ENCODE data around the gene PGAP1.

The PGAP1 gene

DNA sequence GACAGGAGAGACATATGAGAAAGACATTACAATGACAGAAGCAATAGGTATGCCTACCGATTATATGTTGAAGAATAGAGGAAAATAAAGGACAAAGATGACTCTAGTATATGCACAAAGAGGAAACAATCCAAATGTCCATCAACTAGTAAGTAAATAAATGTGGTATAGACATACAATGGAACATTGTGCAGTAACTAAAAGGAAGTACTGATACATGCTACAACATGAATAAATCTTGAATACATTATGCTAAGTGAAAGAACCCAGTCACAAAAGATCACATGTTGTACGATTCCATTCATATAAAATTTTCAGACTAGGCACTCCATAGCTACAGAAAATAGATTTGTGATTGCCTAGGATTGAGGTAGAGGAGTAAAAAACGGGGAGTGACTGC, 28.5 kb upstream of the PGAP1 start:
- no peak overlapping the region for H3K4me3 ChIP-seq (ENCODE audit: control insufficient read depth, low read depth, low read length)
- no peak for DNase-seq (ENCODE audit: low read depth)
- TF ChIP-seq, protein P1, sequence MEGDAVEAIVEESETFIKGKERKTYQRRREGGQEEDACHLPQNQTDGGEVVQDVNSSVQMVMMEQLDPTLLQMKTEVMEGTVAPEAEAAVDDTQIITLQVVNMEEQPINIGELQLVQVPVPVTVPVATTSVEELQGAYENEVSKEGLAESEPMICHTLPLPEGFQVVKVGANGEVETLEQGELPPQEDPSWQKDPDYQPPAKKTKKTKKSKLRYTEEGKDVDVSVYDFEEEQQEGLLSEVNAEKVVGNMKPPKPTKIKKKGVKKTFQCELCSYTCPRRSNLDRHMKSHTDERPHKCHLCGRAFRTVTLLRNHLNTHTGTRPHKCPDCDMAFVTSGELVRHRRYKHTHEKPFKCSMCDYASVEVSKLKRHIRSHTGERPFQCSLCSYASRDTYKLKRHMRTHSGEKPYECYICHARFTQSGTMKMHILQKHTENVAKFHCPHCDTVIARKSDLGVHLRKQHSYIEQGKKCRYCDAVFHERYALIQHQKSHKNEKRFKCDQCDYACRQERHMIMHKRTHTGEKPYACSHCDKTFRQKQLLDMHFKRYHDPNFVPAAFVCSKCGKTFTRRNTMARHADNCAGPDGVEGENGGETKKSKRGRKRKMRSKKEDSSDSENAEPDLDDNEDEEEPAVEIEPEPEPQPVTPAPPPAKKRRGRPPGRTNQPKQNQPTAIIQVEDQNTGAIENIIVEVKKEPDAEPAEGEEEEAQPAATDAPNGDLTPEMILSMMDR (IDR thresholded peaks at IDR 0.05; ENCODE audit: control insufficient read depth, insufficient read depth, low read depth, low read length, missing control alignments), result no peak

DNA sequence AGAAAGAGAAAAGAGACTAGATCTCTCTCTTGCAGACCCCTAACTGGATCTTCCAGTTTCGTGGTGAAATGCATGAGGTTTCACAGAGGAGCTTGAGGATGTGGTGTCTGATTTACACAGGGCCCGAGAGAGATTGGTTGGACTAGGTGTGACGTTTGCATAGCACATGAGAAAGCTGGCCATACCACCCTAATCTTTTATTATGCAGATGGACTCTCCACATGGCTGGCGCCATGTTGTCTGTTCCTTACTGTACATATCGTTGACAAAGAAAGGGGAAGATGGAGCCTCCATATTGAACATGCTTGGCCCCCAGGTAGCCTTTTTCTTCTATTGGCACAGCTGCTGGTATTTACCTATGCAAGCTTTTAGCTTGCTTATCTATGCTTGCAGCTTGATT, 27.5 kb upstream of the PGAP1 start:
- DNase-seq (ENCODE audit: low read depth), result no peak
- TF ChIP-seq, protein P1 (IDR thresholded peaks at IDR 0.05; ENCODE audit: control insufficient read depth, insufficient read depth, low read depth, low read length, missing control alignments), result no peak
- no peak overlapping the region for H3K4me3 ChIP-seq (ENCODE audit: control insufficient read depth, low read depth, low read length)

DNA sequence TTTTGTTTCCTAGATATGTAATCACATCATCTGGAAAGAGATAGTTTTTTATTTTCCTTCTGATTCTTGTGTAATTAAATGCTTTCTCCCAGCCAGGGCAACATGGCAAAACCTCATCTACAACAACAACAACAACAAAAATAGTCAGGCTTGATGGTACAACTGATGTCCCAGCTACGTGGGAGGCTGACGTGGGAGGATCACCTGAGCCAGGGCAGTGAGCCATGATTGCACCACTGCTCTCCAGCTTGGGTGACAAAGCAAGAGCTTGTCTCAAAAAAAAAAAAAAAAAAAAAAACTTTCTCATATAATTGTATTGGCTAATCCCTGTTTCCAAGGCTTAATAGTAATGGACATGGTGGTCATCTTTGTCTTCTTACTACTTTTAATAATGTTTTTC, 26.4 kb upstream of the PGAP1 start:
- TF ChIP-seq, protein P1 (IDR thresholded peaks at IDR 0.05; ENCODE audit: control insufficient read depth, insufficient read depth, low read depth, low read length, missing control alignments), result no peak

DNA sequence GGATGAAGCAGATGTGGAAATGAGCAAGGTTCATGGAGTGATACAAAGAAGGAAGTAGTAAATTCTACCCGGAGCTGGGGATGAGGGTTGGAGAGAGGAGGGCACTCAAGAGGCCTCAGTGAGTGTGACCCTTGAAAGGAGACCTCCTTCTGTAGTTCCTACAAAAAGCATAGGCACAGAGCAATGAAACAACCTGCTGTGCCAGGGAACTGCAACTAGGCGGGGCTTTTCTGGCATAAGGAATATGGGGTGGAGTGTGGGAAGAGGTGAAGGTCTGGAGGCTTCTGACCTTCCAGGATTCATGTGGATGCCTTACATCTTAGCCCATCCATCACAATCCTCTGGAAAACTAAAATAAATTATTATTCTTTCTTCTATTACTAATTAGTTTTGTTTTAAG, 25.5 kb upstream of the PGAP1 start:
- TF ChIP-seq, protein P1 (IDR thresholded peaks at IDR 0.05; ENCODE audit: control insufficient read depth, insufficient read depth, low read depth, low read length, missing control alignments), result no peak

More for the DNA sequence above, 26.4 kb upstream of the PGAP1 start:
- H3K4me3 ChIP-seq (ENCODE audit: control insufficient read depth, low read depth, low read length), result no peak overlapping the region
- DNase-seq (ENCODE audit: low read depth), result no peak

DNA sequence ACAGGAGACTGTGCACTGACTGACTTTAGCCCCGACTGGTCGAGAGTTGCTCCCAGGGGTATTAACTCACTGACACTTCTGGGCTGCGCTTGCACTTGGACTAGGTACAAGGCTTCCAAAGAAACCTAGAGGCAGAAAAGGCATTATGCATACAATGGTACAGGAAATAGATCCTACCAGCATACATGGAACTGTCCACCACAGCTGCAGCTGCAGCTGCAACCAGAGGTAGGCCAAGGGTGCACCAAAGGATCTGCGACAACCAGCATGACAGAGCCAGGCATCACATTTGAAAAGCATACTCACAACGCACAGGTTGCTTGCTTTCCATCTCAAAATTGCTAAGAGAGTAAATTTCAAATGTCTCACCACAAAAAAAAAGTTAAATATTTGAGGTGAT, 22.6 kb upstream of the PGAP1 start:
- TF ChIP-seq, protein P1 (IDR thresholded peaks at IDR 0.05; ENCODE audit: control insufficient read depth, insufficient read depth, low read depth, low read length, missing control alignments), result no peak
- DNase-seq (ENCODE audit: low read depth), result no peak
- H3K4me3 ChIP-seq (ENCODE audit: control insufficient read depth, low read depth, low read length), result no peak overlapping the region

More for the DNA sequence above, 25.5 kb upstream of the PGAP1 start:
- H3K4me3 ChIP-seq (ENCODE audit: control insufficient read depth, low read depth, low read length), result no peak overlapping the region
- DNase-seq (ENCODE audit: low read depth), result no peak

DNA sequence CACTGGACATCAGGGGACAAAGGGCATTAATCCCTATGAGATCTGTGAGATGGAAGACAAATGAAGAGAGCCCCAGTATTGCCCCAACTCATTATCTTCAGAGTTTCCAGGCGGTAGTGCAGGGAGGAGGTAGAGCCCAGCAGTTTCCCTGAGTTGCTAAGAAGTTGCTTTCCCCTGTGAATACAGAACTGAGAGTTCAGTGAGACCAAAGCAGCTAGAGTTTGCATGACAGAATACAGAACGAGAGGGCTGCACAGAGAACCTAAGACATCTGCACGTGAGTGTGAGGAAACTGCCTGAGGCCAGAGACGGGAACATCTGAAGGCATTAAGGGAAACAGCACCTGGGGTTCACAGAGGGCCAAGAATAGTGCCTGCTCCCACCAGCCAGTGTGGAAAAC, 18.1 kb upstream of the PGAP1 start:
- no peak for DNase-seq (ENCODE audit: low read depth)
- H3K4me3 ChIP-seq (ENCODE audit: control insufficient read depth, low read depth, low read length), result no peak overlapping the region
- TF ChIP-seq, protein P1 (IDR thresholded peaks at IDR 0.05; ENCODE audit: control insufficient read depth, insufficient read depth, low read depth, low read length, missing control alignments), result no peak

Data from AG09309 (cell line).